DOHH2 (cell line): ENCODE data around the gene BLOC1S4.

Experiments used
- H3F3A ChIP-seq: fragments of 200-600 bp; sonication (generic), shearing (Covaris generic); 2 replicates; pipeline ENCODE4 v1.6.0; 2016; ENCODE audit warnings: antibody characterized with exemption, mild to moderate bottlenecking; ENCODE audit not compliant: control insufficient read depth, insufficient read depth
- H3K27ac ChIP-seq: fragments of 200-600 bp; sonication (generic); 2 replicates; pipeline ENCODE4 v1.5.1; 2014; ENCODE audit warnings: low read depth, mild to moderate bottlenecking, low read length, moderate library complexity
- H3K27me3 ChIP-seq: fragments of 200-600 bp; sonication (generic); 2 replicates; pipeline ENCODE4 v1.6.1; 2014; ENCODE audit warnings: mild to moderate bottlenecking, low read length, mixed read lengths; ENCODE audit not compliant: control insufficient read depth
- H3K36me3 ChIP-seq: fragments of 200-600 bp; sonication (generic); 2 replicates; pipeline ENCODE4 v1.6.1; 2014; ENCODE audit warnings: mild to moderate bottlenecking, low read length, moderate library complexity, mixed read lengths; ENCODE audit not compliant: control insufficient read depth
- H3K4me1 ChIP-seq: fragments of 200-600 bp; sonication (generic); 2 replicates; pipeline ENCODE4 v1.6.1; 2014; ENCODE audit warnings: mild to moderate bottlenecking, low read length, mixed read lengths; ENCODE audit not compliant: control insufficient read depth
- H3K4me2 ChIP-seq: fragments of 200-600 bp; sonication (generic); 2 replicates; pipeline ENCODE4 v1.6.0; 2014; ENCODE audit warnings: mild to moderate bottlenecking, low read length, moderate library complexity
- H3K4me3 ChIP-seq: fragments of 200-600 bp; sonication (generic); 2 replicates; pipeline ENCODE4 v1.5.1; 2014; ENCODE audit warnings: mild to moderate bottlenecking, low read length, mixed read lengths
- H3K79me2 ChIP-seq: fragments of 200-600 bp; sonication (generic); 2 replicates; pipeline ENCODE4 v1.6.1; 2014; ENCODE audit warnings: mild to moderate bottlenecking, low read length, mixed read lengths; ENCODE audit not compliant: control insufficient read depth
- H3K9me2 ChIP-seq: fragments of 200-600 bp; sonication (generic); replicated peaks from 2 replicates; pipeline ENCODE4 v1.6.1; 2014; ENCODE audit warnings: mild to moderate bottlenecking, low read length, mixed read lengths; ENCODE audit not compliant: control insufficient read depth
- H3K9me3 ChIP-seq: fragments of 200-600 bp; sonication (generic); 2 replicates; pipeline ENCODE4 v1.6.1; 2014; ENCODE audit warnings: antibody characterized with exemption, low read length, mixed read lengths; ENCODE audit not compliant: control insufficient read depth, insufficient read depth
- H4K20me1 ChIP-seq: fragments of 200-600 bp; sonication (generic); 2 replicates; pipeline ENCODE4 v1.6.0; 2014; ENCODE audit warnings: low read depth, mild to moderate bottlenecking, antibody characterized with exemption, low read length, moderate library complexity; ENCODE audit not compliant: control insufficient read depth, insufficient read depth
- CTCF ChIP-seq: fragments of 200-600 bp; sonication (generic); IDR thresholded peaks from one replicate; pipeline ENCODE4 v1.5.1; 2014; ENCODE audit warnings: antibody characterized with exemption, mild to moderate bottlenecking, low read depth, low read length; ENCODE audit not compliant: poor library complexity, severe bottlenecking
- EZH2phosphoT487 ChIP-seq: fragments of 200-600 bp; sonication (generic); IDR thresholded peaks from 2 replicates; pipeline ENCODE4 v1.6.1; 2017; ENCODE audit warnings: borderline replicate concordance, mild to moderate bottlenecking, antibody characterized with exemption, low read length, moderate library complexity, mixed read lengths

Gene BLOC1S4

GRCh38 chr4:6753103-6753560, 37.2 kb downstream of the BLOC1S4 start:
- no peaks in the 10 kb centered on the region for H3K36me3 ChIP-seq
- no peak overlapping the region for H3K27ac ChIP-seq
- H3F3A ChIP-seq, result no peaks in the 10 kb centered on the region
- H3K27me3 ChIP-seq, result no peaks in the 10 kb centered on the region
- no peaks in the 10 kb centered on the region for H4K20me1 ChIP-seq
- H3K4me2 ChIP-seq, result no peak overlapping the region
- TF ChIP-seq CTCF, result no peak
- no peak for TF ChIP-seq EZH2phosphoT487
- H3K79me2 ChIP-seq, result no peaks in the 10 kb centered on the region
- H3K9me3 ChIP-seq, result no peaks in the 10 kb centered on the region
- H3K4me1 ChIP-seq, result no peaks in the 10 kb centered on the region
- H3K9me2 ChIP-seq, result no peaks in the 10 kb centered on the region
- H3K4me3 ChIP-seq, result no peak overlapping the region

- Histone ChIP-seq H3K4me3 (no peak overlapping the region), H3K27ac (no peak overlapping the region), H3F3A (no peaks in the 10 kb centered on the region), H3K4me1 (no peaks in the 10 kb centered on the region), H3K36me3 (no peaks in the 10 kb centered on the region), H3K9me3 (no peaks in the 10 kb centered on the region), H3K79me2 (no peaks in the 10 kb centered on the region), H3K4me2 (no peak overlapping the region), H4K20me1 (no peaks in the 10 kb centered on the region), H3K9me2 (no peaks in the 10 kb centered on the region), H3K27me3 (no peaks in the 10 kb centered on the region)
- TF ChIP-seq CTCF (no peak), EZH2phosphoT487 (no peak)
Observed at GRCh38 chr4:6753891-6754290, 37.9 kb downstream of the BLOC1S4 start.

GRCh38 chr4:6754481-6755087, 38.6 kb downstream of the BLOC1S4 start:
- no peaks in the 10 kb centered on the region for H4K20me1 ChIP-seq
- no peak overlapping the region for H3K4me3 ChIP-seq
- H3K79me2 ChIP-seq, result no peaks in the 10 kb centered on the region
- H3K27me3 ChIP-seq, result no peaks in the 10 kb centered on the region
- no peaks in the 10 kb centered on the region for H3K4me1 ChIP-seq
- TF ChIP-seq CTCF (no peak), EZH2phosphoT487 (no peak)
- H3K9me2 ChIP-seq, result no peaks in the 10 kb centered on the region
- H3K36me3 ChIP-seq, result no peaks in the 10 kb centered on the region
- no peaks in the 10 kb centered on the region for H3K9me3 ChIP-seq
- H3K4me2 ChIP-seq, result no peak overlapping the region
- H3K27ac ChIP-seq, result no peak overlapping the region
- no peaks in the 10 kb centered on the region for H3F3A ChIP-seq
